H9 (cell line): ENCODE measurements around the gene NEDD4. TPM values are rescaled to one million over a fixed set of nuclear protein-coding genes. Genes with fewer than 3 reads are reported as not detected.

ENCODE experiments used
- DNase-seq: peaks from one replicate; pipeline ENCODE4 v3.0.0-alpha.2; 2017
- H2AFZ ChIP-seq: one replicate; pipeline ENCODE4 v1.6.1; 2013; ENCODE audit warnings: mild to moderate bottlenecking, low read length, control low read depth, moderate library complexity
- H2AK5ac ChIP-seq: 2 replicates; pipeline ENCODE4 v1.6.1; 2013; ENCODE audit warnings: low read length, control low read depth, mixed read lengths; ENCODE audit not compliant: insufficient read length
- H2BK120ac ChIP-seq: one replicate; pipeline ENCODE4 v1.6.1; 2013; ENCODE audit warnings: low read depth, mild to moderate bottlenecking, low read length, control low read depth, inconsistent platforms; ENCODE audit not compliant: poor library complexity, severe bottlenecking
- H2BK12ac ChIP-seq: 2 replicates; pipeline ENCODE4 v1.6.1; 2013; ENCODE audit warnings: low read length, control low read depth, mixed read lengths, low read depth; ENCODE audit not compliant: insufficient read length
- H2BK15ac ChIP-seq: 2 replicates; pipeline ENCODE4 v1.6.1; 2013; ENCODE audit warnings: low read depth, low read length, control low read depth
- H2BK20ac ChIP-seq: one replicate; pipeline ENCODE4 v1.6.1; 2013; ENCODE audit warnings: low read depth, mild to moderate bottlenecking, low read length, control low read depth, inconsistent platforms; ENCODE audit not compliant: poor library complexity, severe bottlenecking
- H2BK5ac ChIP-seq: 2 replicates; pipeline ENCODE4 v1.6.1; 2013; ENCODE audit warnings: low read length, control low read depth, mixed read lengths; ENCODE audit not compliant: insufficient read length
- H3K14ac ChIP-seq: 2 replicates; pipeline ENCODE4 v1.6.1; 2013; ENCODE audit warnings: low read length, control low read depth; ENCODE audit not compliant: insufficient read depth
- H3K18ac ChIP-seq: 2 replicates; pipeline ENCODE4 v1.6.1; 2013; ENCODE audit warnings: low read depth, mild to moderate bottlenecking, mixed read lengths, low read length, control low read depth; ENCODE audit not compliant: insufficient read length
- H3K23ac ChIP-seq: 2 replicates; pipeline ENCODE4 v1.6.1; 2013; ENCODE audit warnings: low read length, control low read depth, mixed read lengths, low read depth; ENCODE audit not compliant: insufficient read length
- H3K23me2 ChIP-seq: 2 replicates; pipeline ENCODE4 v1.6.1; 2013; ENCODE audit warnings: low read depth, mild to moderate bottlenecking, mixed read lengths, low read length, control low read depth; ENCODE audit not compliant: insufficient read length, poor library complexity, severe bottlenecking
- H3K27ac ChIP-seq: 2 replicates; pipeline ENCODE4 v1.5.1; 2013; ENCODE audit warnings: low read length, control low read depth, mixed read lengths, low read depth; ENCODE audit not compliant: insufficient read length
- H3K27me3 ChIP-seq: 2 replicates; pipeline ENCODE4 v1.6.1; 2013; ENCODE audit warnings: low read length, control low read depth, inconsistent platforms; ENCODE audit not compliant: insufficient read depth
- H3K4ac ChIP-seq: 2 replicates; pipeline ENCODE4 v1.6.1; 2013; ENCODE audit warnings: low read depth, mild to moderate bottlenecking, control low read depth, inconsistent platforms, low read length, moderate library complexity
- H3K4me1 ChIP-seq: 2 replicates; pipeline ENCODE4 v1.6.1; 2013; ENCODE audit warnings: low read length, control low read depth, inconsistent platforms; ENCODE audit not compliant: insufficient read depth
- H3K4me2 ChIP-seq: 2 replicates; pipeline ENCODE4 v1.6.1; 2013; ENCODE audit warnings: low read length, control low read depth, mixed read lengths; ENCODE audit not compliant: insufficient read length, insufficient read depth
- H3K56ac ChIP-seq: 2 replicates; pipeline ENCODE4 v1.6.1; 2013; ENCODE audit warnings: low read depth, mild to moderate bottlenecking, mixed read lengths, low read length, control low read depth; ENCODE audit not compliant: insufficient read length
- H3K79me1 ChIP-seq: 2 replicates; pipeline ENCODE4 v1.6.1; 2013; ENCODE audit warnings: low read depth, mild to moderate bottlenecking, moderate library complexity, low read length, control low read depth, inconsistent platforms; ENCODE audit not compliant: insufficient read depth, poor library complexity, severe bottlenecking
- H3K79me2 ChIP-seq: 2 replicates; pipeline ENCODE4 v1.6.1; 2013; ENCODE audit warnings: low read length, control low read depth, inconsistent platforms; ENCODE audit not compliant: insufficient read depth
- H3K9ac ChIP-seq: 2 replicates; pipeline ENCODE4 v1.6.1; 2013; ENCODE audit warnings: low read length, control low read depth, mixed read lengths; ENCODE audit not compliant: insufficient read length; ENCODE audit errors: extremely low read depth
- H3K9me3 ChIP-seq: one replicate; pipeline ENCODE4 v1.6.1; 2013; ENCODE audit warnings: low read depth, low read length, inconsistent platforms; ENCODE audit not compliant: control insufficient read depth
- H3T11ph ChIP-seq: one replicate; pipeline ENCODE4 v1.6.1; 2013; ENCODE audit warnings: mild to moderate bottlenecking, low read length, control low read depth, inconsistent platforms
- H4K20me1 ChIP-seq: one replicate; pipeline ENCODE4 v1.6.1; 2013; ENCODE audit not compliant: control insufficient read depth, insufficient read length, insufficient read depth
- H4K5ac ChIP-seq: 2 replicates; pipeline ENCODE4 v1.6.1; 2013; ENCODE audit warnings: low read depth, mild to moderate bottlenecking, mixed read lengths, low read length, control low read depth; ENCODE audit not compliant: insufficient read length
- H4K8ac ChIP-seq: replicated peaks from 2 replicates; pipeline ENCODE4 v1.6.1; 2013; ENCODE audit warnings: low read length, control low read depth, mixed read lengths, low read depth; ENCODE audit not compliant: insufficient read length
- H4K91ac ChIP-seq: 2 replicates; pipeline ENCODE4 v1.6.1; 2013; ENCODE audit warnings: low read depth, mild to moderate bottlenecking, moderate library complexity, mixed read lengths, low read length, control low read depth; ENCODE audit not compliant: insufficient read length
- H3K27ac Mint-ChIP-seq, 3 experiments: 2 replicates in 2 of 3; 3 replicates in 1 of 3; pipeline ENCODE4 v1.8.0; 2020 to 2021; ENCODE audit warnings: mixed read lengths in 3 of 3, mild to moderate bottlenecking in 1 of 3, moderate library complexity in 1 of 3
- H3K27me3 Mint-ChIP-seq: 2 replicates; pipeline ENCODE4 v1.8.0; 2021; ENCODE audit warnings: low read depth, mild to moderate bottlenecking, moderate library complexity, mixed read lengths
- H3K36me3 Mint-ChIP-seq, 3 experiments: 2 replicates in 2 of 3; 3 replicates in 1 of 3; pipeline ENCODE4 v1.8.0; 2020 to 2021; ENCODE audit warnings: low read depth in 3 of 3, mixed read lengths in 3 of 3; ENCODE audit not compliant: insufficient read depth in 1 of 3
- H3K4me1 Mint-ChIP-seq, 2 experiments: 2 replicates each; pipeline ENCODE4 v1.8.0; 2020; ENCODE audit warnings: mixed read lengths in 2 of 2
- H3K4me3 Mint-ChIP-seq, 2 experiments: 2 replicates in 1 of 2; 3 replicates in 1 of 2; pipeline ENCODE4 v1.8.0; 2020 to 2021; ENCODE audit warnings: mild to moderate bottlenecking in 2 of 2, mixed read lengths in 2 of 2, moderate library complexity in 1 of 2
- H3K9me3 Mint-ChIP-seq, 2 experiments: 2 replicates in 1 of 2; 3 replicates in 1 of 2; pipeline ENCODE4 v1.8.0; 2020; ENCODE audit warnings: mild to moderate bottlenecking in 2 of 2, mixed read lengths in 2 of 2, moderate library complexity in 1 of 2
- CTCF ChIP-seq: fragments of 200-600 bp; sonication (generic); conservative IDR thresholded peaks from 3 replicates; pipeline ENCODE4 v1.8.0; 2021; ENCODE audit warnings: antibody characterized with exemption, mild to moderate bottlenecking
- WGBS: extraction: QIAGEN DNeasy Blood & Tissue Kit; methylation state at CpG from one replicate; pipeline ENCODE4 v1.1.7; 2013; ENCODE audit warnings: missing lambda C conversion rate, low lambda C conversion rate, mixed read lengths; ENCODE audit not compliant: insufficient read length; ENCODE audit errors: extremely low coverage; 5-methylcytosine and 5-hydroxymethylcytosine counted together
- total RNA-seq: library from RNA; stranded (reverse); gene quantifications from 2 replicates; pipeline ENCODE4 v1.2.1, GENCODE V29; 2021

The NEDD4 gene
- total RNA-seq, 1 experiment from 2014 or later, result 9.6 TPM

GRCh38 chr15:56032373-56032772 is 39.0 kb upstream of the NEDD4 start:
- no CpG with 5 or more reads among the region's 1 CpG for WGBS
- no peaks in the 10 kb centered on the region for H3K23me2 ChIP-seq
- no peak overlapping the region for H2AFZ ChIP-seq
- no peak overlapping the region for H2BK5ac ChIP-seq
- no peak overlapping the region for H2BK15ac ChIP-seq
- no peaks in the 10 kb centered on the region for H4K20me1 ChIP-seq
- H4K91ac ChIP-seq, result no peak overlapping the region
- no peak overlapping the region for H3K18ac ChIP-seq
- no peaks in the 10 kb centered on the region for H3K79me2 ChIP-seq
- no peak overlapping the region for H2BK12ac ChIP-seq
- H3K4me1 ChIP-seq, result no peaks in the 10 kb centered on the region
- Mint-ChIP-seq H3K4me1 (no peaks in the 10 kb centered on the region), H3K36me3 (no peaks in the 10 kb centered on the region), H3K4me3 (no peak overlapping the region), H3K27me3 (no peaks in the 10 kb centered on the region), H3K27ac (0 out of 7 replicates have a peak overlapping the region, but pooled peaks of 1 of the 3 experiments have one; percentile 63), H3K9me3 (no peaks in the 10 kb centered on the region)
- H4K8ac ChIP-seq, result no peak overlapping the region
- H3K27ac ChIP-seq, result no peak overlapping the region
- H3K23ac ChIP-seq, result no peak overlapping the region
- H3K56ac ChIP-seq, result no peak overlapping the region
- no peaks in the 10 kb centered on the region for H3K27me3 ChIP-seq
- H2BK120ac ChIP-seq, result no peak overlapping the region
- DNase-seq, result no peak
- H3K4me2 ChIP-seq, result no peak overlapping the region
- H3K14ac ChIP-seq, result no peak overlapping the region
- H3K79me1 ChIP-seq, result no peaks in the 10 kb centered on the region
- no peak overlapping the region for H2AK5ac ChIP-seq
- H2BK20ac ChIP-seq, result no peak overlapping the region
- H3K4ac ChIP-seq, result no peak overlapping the region
- TF ChIP-seq CTCF, result no peak
- H4K5ac ChIP-seq, result no peak overlapping the region
- no peaks in the 10 kb centered on the region for H3K9me3 ChIP-seq
- no peak overlapping the region for H3K9ac ChIP-seq
- no peak overlapping the region for H3T11ph ChIP-seq
